Fibroblast of the aortic adventitia (primary cell): Measurements from ENCODE around the gene PCOLCE2. TPM values are rescaled to one million over a fixed set of nuclear protein-coding genes. Genes with fewer than 3 reads are reported as not detected.

ENCODE experiments used
- DNase-seq: peaks from one replicate; pipeline ENCODE4 v3.0.0-alpha.2; 2010; ENCODE audit warnings: low read depth
- H3K4me3 ChIP-seq: 2 replicates; pipeline ENCODE4 v1.5.1; 2011; ENCODE audit warnings: low read depth, mild to moderate bottlenecking, control low read depth, low read length, moderate library complexity
- CTCF ChIP-seq: IDR thresholded peaks from 2 replicates; pipeline ENCODE4 v1.5.1; 2011; ENCODE audit warnings: mild to moderate bottlenecking, low read length, control low read depth, inconsistent platforms; ENCODE audit not compliant: insufficient read depth
- total RNA-seq: library from RNA; depleted of rRNA; stranded (reverse); fragments of >200 nt; gene quantifications from 2 replicates; pipeline ENCODE4 v1.2.3, GENCODE V29; 2012; ENCODE audit warnings: low replicate concordance

Gene PCOLCE2
- total RNA-seq, 1 donor = 98.4 TPM

GRCh38 chr3:142894493-142894892, 5.6 kb upstream of the PCOLCE2 start:
- DNase-seq = no peak
- TF ChIP-seq CTCF = no peak
- H3K4me3 ChIP-seq = no peak overlapping the region

- H3K4me3 ChIP-seq = no peak overlapping the region
- DNase-seq = no peak
- no peak for TF ChIP-seq CTCF
Measured at GRCh38 chr3:142892714-142893113, 3.8 kb upstream of the PCOLCE2 start.

- DNase-seq = no peak
- TF ChIP-seq CTCF = no peak
- H3K4me3 ChIP-seq = no peak overlapping the region
Measured at GRCh38 chr3:142890592-142890991, 1.7 kb upstream of the PCOLCE2 start.

GRCh38 chr3:142889212-142890014, 530 bp upstream of the PCOLCE2 start:
- peak overlapping the region; percentile 74 for H3K4me3 ChIP-seq
- no peak for DNase-seq
- TF ChIP-seq CTCF = no peak

- no peak for TF ChIP-seq CTCF
- DNase-seq = peak; percentile 76
- peak overlapping the region; percentile 74 for H3K4me3 ChIP-seq
Measured at GRCh38 chr3:142888099-142888480, 793 bp downstream of the PCOLCE2 start.

- peak; percentile 88 for DNase-seq
- no peak overlapping the region for H3K4me3 ChIP-seq
Measured at GRCh38 chr3:142886940-142887339, 1.9 kb downstream of the PCOLCE2 start.

More at GRCh38 chr3:142886940-142887339, 1.9 kb downstream of the PCOLCE2 start:
- TF ChIP-seq CTCF = no peak
